Dermis blood vessel endothelial cell (primary cell): ENCODE results near the gene UTP4. TPM values are rescaled to one million over a fixed set of nuclear protein-coding genes. Genes with fewer than 3 reads are reported as not detected.

Source experiments
- DNase-seq: peaks from one replicate; pipeline ENCODE4 v3.0.0; 2010
- total RNA-seq: library from RNA; depleted of rRNA; stranded (reverse); fragments of >200 nt; gene quantifications from 2 replicates; pipeline ENCODE4 v1.2.3, GENCODE V29; 2014

UTP4 gene
- total RNA-seq: 14.1 and 26.7 TPM in 2 replicates

DNA sequence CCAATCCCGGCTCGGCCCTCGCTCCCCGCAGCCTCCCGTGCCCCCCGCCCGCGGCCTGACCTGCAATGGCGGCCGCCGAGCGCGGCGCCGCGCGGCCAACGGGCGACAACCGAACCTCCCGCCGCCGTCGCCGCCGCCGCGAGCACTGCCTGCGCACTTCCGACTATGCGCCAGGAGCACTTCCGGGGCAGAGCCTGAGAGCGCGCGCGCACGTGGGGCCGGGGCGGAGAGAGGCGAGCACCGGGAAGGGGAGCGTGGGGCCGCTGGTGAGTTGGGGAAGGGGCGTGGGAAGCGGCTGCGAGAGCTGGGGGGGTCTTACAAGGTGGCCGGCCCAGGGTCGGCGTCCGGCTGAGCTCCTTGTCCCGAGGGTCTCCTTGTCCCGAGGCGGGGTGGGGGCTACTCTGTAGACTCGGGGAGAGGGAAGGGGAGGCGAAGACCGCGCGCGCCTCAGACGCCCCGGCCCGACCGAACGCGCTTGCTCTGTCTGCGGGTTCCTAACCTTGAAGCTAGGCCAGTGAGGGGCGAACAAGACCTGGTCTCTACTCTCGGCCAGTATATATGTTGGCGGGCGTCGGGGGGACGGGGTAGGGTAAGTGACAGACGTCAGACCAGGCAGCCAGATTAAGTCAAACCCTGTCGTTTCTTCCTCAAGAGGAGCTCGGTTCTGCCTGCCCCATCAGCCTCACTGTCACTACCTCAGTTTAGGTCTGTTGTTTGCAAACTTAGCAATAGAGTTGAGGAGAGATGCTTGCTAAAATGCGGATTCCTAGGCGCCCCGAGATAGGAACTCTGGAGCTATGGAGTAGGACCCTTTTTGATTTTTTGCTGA lies at the start of gene UTP4, which contains the start of gene CHTF8:
UTP4 (plus strand) TSS at position 226 of the 829 bp plus-strand sequence. CDS start 811 bp downstream, outside the sequence.
CHTF8 (minus strand) TSS at position 165 of the 829 bp plus-strand sequence. CDS start 11,130 bp downstream, outside the sequence.
- DNase-seq: peak; percentile 90

GRCh38 chr16:69083306-69083941 lies 49.0 kb upstream of the UTP4 start:
- no peak for DNase-seq

GRCh38 chr16:69084289-69084688 lies 48.2 kb upstream of the UTP4 start:
- DNase-seq: peak; percentile 58

DNA sequence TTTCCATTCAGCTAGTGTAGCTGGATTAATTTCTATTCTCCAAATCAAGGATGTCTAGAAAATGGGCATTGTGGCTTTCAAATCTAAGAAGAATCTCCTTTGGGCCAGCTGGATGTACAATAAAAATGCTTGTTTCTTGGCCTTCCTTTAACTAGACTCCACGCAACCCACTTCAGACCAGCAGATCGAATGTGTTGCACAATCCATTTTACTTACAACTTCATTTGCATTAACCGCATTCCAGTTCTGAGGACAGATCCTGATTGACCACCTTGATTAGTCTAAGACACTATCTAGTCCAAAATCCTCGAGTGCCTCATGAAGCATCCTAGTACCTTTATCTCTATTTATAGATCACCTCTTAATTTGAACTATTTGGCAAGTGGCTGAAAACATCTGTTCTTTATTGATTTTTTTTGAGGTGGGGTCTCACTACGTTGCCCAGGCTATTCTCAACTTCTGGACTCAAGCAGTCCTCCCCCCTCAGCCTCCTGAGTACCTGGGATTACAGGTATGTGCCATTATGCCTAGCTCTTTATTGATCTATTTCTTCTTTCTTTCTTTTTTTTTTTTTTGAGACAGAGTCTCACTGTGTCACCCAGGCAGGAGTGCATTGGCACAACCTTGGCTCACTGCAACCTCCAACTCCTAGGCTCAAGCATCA lies 47.3 kb upstream of the UTP4 start:
- no peak for DNase-seq

DNA sequence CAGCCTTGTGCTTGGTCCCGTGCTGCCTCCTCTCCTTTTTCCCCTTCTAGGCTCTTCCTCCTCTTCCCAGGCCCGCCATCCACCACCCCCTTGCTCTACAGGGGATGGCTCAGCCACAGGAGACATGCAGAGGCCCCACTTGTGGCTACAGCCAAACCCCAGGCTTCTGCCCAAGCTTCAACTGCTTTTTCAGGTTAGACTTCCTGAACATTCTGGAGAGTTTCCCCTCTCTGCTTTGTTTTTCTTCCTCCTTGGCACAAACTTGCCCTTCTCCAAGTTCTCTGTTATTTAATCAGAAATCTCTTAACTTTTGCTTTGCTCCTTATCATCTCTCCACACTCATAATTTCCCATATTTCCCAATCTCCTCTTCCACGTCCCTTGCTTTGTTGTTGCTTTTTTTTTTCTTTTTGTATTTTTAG lies 45.3 kb upstream of the UTP4 start:
- peak; percentile 48 for DNase-seq

DNA sequence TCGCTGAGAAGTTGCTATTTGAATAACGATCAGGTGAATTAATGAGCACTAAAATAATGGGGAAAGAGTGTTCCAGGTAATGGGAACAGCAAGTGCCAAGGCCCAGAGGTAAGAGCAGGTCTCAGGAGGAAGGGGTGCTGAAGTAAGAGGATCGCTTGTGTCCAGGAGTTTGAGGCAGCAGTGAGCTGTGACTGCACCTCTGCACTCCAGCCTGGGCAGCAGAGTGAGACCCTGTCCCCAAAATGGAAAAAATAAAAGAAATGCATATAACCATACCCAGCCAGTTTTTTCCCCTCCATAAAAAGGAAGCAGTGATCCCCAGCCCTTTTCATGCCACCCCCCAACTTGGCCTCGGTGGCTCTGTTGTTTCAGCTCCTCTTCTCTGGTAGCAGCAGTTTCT lies 43.8 kb upstream of the UTP4 start:
- DNase-seq: no peak

DNA sequence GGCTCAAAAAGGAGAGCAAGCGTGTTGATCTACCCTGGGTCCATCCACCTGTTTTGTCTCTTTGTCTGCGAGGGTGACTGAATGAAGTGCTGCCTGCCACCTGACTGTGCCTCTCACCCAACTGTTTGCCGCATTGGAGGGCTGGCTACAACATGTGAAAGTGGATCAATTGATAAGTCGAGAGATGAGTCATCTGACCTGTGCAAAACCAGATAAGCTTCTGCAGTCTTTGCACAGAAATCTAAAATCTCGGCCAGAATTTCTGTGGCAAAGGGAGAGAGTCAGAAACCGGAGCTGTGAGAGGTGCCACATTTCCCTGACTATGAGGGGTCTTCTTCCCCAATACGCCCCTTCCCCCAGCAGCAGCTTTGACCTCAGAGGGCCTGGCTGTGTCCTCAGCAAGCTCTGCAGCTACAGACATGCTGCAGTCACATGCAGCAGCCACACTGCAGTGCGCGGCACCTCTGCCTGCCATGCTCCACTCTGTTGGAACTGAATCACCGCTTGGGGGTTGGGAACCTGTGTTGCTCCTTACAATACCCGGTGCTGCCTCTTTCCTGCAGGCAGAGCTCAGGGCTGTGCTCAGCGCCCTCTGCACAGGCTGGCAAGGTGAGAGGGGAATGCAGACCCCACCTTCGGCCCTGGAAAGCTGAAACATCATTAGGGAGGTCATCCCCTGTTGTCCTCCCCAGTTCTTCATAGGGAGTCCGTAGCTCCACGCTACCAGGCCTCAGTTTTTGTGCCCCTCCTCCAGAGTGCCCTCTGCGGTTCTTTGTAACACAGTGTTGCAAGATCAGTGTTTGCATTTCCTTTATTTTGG lies 43.1 kb upstream of the UTP4 start:
- peak; percentile 66 for DNase-seq

DNA sequence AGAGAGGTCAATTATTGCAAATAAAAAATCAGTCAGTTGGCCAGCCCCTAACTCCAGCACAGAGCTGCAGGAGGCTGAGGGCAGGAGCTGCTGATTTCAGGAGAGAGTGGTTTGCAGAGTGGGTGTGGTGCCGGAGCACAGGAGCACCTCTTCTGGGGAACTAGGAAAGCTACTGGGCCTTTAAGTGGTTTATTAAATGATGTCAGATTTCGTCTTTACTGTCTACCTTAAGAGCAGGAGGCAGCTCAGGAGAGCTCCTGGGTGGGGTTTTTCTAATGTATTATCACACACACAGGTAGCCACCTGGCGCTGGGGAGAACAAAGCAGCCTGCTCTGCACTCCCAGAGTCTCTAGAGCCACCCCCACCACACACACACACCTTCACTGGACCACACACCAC lies 38.5 kb upstream of the UTP4 start:
- DNase-seq: no peak

GRCh38 chr16:69094501-69094900 lies 37.9 kb upstream of the UTP4 start:
- no peak for DNase-seq

DNA sequence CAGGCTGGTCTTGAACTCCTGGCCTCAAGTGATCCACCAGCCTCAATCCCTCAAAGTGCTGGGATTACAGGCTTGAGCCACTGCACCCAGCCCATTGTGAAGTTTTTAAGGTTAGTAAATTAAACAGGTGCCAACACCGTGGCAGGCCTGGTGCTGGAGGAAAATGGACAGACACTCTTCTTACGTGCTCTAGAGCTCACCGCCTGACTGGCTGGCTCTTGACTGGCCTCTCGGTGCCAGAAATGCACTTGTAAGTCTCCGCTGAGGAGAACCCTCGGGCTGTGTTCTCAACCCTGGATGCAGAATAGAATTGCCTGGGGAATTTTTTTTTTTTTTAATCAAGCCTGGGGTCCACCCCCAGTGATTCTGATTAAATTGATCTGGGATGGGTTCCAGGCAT lies 37.3 kb upstream of the UTP4 start:
- no peak for DNase-seq

GRCh38 chr16:69100071-69100691 lies 32.3 kb upstream of the UTP4 start:
- no peak for DNase-seq

DNA sequence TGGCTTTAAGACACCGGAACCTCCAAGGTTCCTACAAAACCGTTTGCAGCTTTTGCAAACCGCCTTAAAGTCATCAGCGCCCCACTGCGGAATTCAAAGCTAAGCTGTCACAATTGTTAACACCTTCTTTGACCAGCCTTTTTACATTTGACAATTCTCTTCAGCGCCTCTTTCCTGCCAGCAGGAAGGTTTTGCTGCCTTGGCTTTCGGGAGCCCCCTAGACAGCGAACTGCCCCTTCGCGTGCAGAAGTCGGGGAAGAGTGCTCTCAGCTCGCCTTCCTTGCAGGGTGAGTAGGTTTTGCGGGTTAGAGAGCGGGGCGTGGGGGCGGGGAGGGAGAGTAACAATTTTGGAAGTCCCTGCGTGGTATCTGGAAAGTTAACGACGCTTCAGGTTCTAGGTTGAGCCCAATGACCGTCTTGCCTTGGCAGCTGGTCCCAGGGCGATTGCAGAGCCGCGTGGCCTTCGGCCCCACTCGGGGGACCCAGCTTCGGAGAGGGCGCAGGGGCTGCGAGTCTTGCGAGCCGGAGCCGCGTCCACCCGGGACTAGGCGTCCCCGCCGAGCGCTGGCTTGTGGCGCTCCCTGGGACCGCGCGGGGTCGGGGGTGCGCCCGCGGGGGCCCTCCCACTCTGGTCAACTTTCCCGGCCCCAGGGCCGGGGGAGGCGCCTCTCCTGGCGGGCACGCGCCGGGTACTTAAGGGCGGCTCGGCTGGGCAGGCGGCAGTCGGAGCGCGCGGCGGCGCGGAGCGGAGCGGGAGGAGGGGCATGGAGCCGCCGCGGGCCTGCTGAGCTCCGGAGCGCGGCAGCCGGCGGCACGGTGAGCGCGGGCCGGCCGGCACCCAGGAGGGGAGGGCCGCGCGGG lies 26.7 kb upstream of the UTP4 start, which contains the start of gene HAS3:
HAS3 (plus strand) TSS at position 153 of the 861 bp plus-strand sequence. CDS start 3,743 bp downstream, outside the sequence.
- DNase-seq: peak; percentile 78

GRCh38 chr16:69106491-69107315 lies 25.7 kb upstream of the UTP4 start:
- DNase-seq: peak; percentile 32

GRCh38 chr16:69107316-69107962 lies 25.0 kb upstream of the UTP4 start:
- peak; percentile 45 for DNase-seq

GRCh38 chr16:69108064-69108904 lies 24.2 kb upstream of the UTP4 start:
- DNase-seq: no peak

- DNase-seq: no peak
Measured at GRCh38 chr16:69108905-69109252, 23.6 kb upstream of the UTP4 start.

GRCh38 chr16:69109486-69110270 lies 22.8 kb upstream of the UTP4 start:
- no peak for DNase-seq

DNA sequence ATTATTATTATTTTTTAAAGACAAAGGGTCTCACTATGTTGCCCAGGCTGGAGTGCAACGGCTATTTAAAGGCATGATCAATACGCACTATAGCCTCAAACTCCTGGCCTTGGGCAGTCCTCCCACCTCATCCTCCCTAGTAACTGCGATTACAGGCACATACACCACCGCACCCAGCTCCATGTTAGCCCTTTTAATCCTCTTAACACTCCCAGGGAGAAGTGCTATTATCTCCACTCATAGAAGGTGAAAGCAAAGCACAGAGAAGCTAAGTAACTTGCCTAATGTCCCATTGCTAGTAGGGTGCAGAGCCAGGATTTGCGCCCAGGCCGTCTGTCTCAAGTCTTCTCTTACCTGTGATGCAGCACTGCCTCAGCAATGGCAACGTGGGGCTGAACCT lies 22.0 kb upstream of the UTP4 start:
- no peak for DNase-seq
